ENCODE results near the gene PITPNC1. TPM values are rescaled to one million over a fixed set of nuclear protein-coding genes. Genes with fewer than 3 reads are reported as not detected.
"Not testable (repeated sequence)": the region's sequence is repeated elsewhere in the genome, so short reads cannot be mapped to it uniquely, and the experiment has no call there.

The PITPNC1 gene
- total RNA-seq, 4 donors from 2014 or later: 1.9 to 12.4 (median 5.2) TPM

DNA sequence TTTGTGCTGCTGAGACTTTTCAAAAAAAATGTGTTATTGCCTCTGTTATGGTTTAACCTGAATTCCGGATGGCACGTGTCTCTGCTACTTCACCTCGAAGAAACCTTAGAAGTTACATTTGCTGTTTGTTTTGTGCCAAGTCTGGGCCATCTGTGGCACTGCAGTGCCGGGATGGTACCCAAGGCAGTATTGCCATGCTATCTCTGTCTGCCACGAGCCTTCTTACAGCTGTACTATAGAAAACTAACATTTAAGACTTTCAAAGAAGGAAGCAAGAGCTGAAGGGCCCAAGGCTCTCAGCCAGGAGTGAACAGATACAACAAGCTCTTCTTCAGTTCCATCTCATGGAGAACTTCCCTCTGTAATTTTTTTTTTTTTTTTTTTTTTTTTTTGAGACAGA is 267.0 kb downstream of the PITPNC1 start:
- Histone ChIP-seq H3K9me3 (no peaks in the 10 kb centered on the region), H3K4me1 (no peaks in the 10 kb centered on the region), H3K36me3 (no peaks in the 10 kb centered on the region), H3K4me3 (no peak overlapping the region), H3K27me3 (no peaks in the 10 kb centered on the region), H3K27ac (no peak overlapping the region)
- no peak for DNase-seq
- TF ChIP-seq, protein P1, sequence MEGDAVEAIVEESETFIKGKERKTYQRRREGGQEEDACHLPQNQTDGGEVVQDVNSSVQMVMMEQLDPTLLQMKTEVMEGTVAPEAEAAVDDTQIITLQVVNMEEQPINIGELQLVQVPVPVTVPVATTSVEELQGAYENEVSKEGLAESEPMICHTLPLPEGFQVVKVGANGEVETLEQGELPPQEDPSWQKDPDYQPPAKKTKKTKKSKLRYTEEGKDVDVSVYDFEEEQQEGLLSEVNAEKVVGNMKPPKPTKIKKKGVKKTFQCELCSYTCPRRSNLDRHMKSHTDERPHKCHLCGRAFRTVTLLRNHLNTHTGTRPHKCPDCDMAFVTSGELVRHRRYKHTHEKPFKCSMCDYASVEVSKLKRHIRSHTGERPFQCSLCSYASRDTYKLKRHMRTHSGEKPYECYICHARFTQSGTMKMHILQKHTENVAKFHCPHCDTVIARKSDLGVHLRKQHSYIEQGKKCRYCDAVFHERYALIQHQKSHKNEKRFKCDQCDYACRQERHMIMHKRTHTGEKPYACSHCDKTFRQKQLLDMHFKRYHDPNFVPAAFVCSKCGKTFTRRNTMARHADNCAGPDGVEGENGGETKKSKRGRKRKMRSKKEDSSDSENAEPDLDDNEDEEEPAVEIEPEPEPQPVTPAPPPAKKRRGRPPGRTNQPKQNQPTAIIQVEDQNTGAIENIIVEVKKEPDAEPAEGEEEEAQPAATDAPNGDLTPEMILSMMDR (IDR thresholded peaks at IDR 0.05): no peak
- no peak for TF ChIP-seq POLR2A (IDR thresholded peaks at IDR 0.05)

DNA sequence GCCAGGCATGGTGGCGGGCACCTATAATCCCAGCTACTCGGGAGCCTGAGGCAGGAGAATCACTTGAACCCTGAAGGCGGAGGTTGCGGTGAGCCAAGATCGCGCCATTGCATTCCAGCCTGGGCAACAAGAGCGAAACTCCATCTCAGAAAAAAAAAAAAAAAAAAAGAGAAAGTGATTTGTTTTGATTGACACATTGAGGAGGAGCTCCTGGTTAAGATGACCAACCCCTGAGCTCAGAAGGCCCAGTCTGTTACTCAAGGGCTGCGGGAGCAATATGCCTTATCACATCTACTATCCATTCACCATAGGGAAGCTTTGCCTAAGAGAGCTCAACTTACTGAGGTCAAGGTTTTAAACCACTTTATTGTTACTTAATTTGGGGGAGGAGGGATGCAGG is 268.1 kb downstream of the PITPNC1 start:
- not testable (repeated sequence) for H3K27ac ChIP-seq, H3K4me3 ChIP-seq

DNA sequence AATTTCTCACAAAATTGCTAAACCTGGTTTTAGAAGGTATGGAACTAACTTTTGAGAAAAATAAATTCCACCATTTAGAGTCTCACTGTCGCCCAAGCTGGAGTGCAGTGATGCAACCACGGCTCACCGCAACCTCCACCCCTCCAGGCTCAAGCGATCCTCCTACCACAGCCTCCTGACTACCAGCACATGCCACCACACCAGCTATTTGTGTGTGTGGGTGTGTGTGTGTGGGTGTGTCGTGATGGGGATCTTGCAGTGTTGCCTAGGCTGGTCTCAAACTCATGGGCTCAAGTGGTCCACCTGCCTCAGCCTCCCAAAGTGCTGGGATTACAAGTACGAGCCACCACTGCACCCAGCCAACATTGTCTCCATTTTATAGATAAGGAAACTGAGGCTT is 269.4 kb downstream of the PITPNC1 start:
- no peak overlapping the region for H3K4me3 ChIP-seq
- H3K36me3 ChIP-seq: no peaks in the 10 kb centered on the region
- H3K9me3 ChIP-seq: no peaks in the 10 kb centered on the region
- DNase-seq: no peak
- no peaks in the 10 kb centered on the region for H3K4me1 ChIP-seq
- TF ChIP-seq POLR2A (IDR thresholded peaks at IDR 0.05): no peak
- TF ChIP-seq, protein P1 (IDR thresholded peaks at IDR 0.05): no peak
- H3K27ac ChIP-seq: no peak overlapping the region
- H3K27me3 ChIP-seq: no peaks in the 10 kb centered on the region

More for the DNA sequence above, 268.1 kb downstream of the PITPNC1 start:
- H3K4me1 ChIP-seq, H3K36me3 ChIP-seq, DNase-seq, H3K27me3 ChIP-seq, H3K9me3 ChIP-seq: not testable (repeated sequence)

- H3K27ac ChIP-seq: no peak overlapping the region
- no peaks in the 10 kb centered on the region for H3K9me3 ChIP-seq
- TF ChIP-seq, protein P1 (IDR thresholded peaks at IDR 0.05): no peak
- TF ChIP-seq POLR2A (IDR thresholded peaks at IDR 0.05): no peak
- H3K4me1 ChIP-seq: no peaks in the 10 kb centered on the region
- DNase-seq: no peak
- H3K27me3 ChIP-seq: no peaks in the 10 kb centered on the region
- H3K36me3 ChIP-seq: no peaks in the 10 kb centered on the region
- no peak overlapping the region for H3K4me3 ChIP-seq
Observed at GRCh38 chr17:67647482-67647881, 270.4 kb downstream of the PITPNC1 start.

GRCh38 chr17:67648032-67648905 is 271.2 kb downstream of the PITPNC1 start:
- no peaks in the 10 kb centered on the region for H3K9me3 ChIP-seq
- no peak for DNase-seq
- H3K27ac ChIP-seq: no peak overlapping the region
- H3K36me3 ChIP-seq: no peaks in the 10 kb centered on the region
- no peaks in the 10 kb centered on the region for H3K27me3 ChIP-seq
- TF ChIP-seq, protein P1 (IDR thresholded peaks at IDR 0.05): no peak
- no peak for TF ChIP-seq POLR2A (IDR thresholded peaks at IDR 0.05)
- H3K4me1 ChIP-seq: no peaks in the 10 kb centered on the region
- no peak overlapping the region for H3K4me3 ChIP-seq

- not testable (repeated sequence) for H3K27me3 ChIP-seq, H3K36me3 ChIP-seq, H3K27ac ChIP-seq, H3K4me3 ChIP-seq, H3K4me1 ChIP-seq, H3K9me3 ChIP-seq, DNase-seq
Observed at GRCh38 chr17:67648906-67649295, 271.8 kb downstream of the PITPNC1 start.

Measured in Peyer's patch (tissue), 4 donors.